HepG2 (cell line): Measurements from ENCODE around the gene EHD1. TPM values are rescaled to one million over a fixed set of nuclear protein-coding genes. Genes with fewer than 3 reads are reported as not detected.

ENCODE experiments used
- ATF1 ChIP-seq: IDR thresholded peaks from 2 replicates; pipeline ENCODE4 v1.6.1; 2016; ENCODE audit warnings: mild to moderate bottlenecking, control low read depth
- HNRNPH1 ChIP-seq: fragments of 200-400 bp; formaldehyde crosslinking; optimal IDR thresholded peaks from 2 replicates; pipeline ENCODE3; 2017; ENCODE audit warnings: mild to moderate bottlenecking, low read depth, low read length
- JDP2 ChIP-seq: sonication (generic); formaldehyde crosslinking; IDR thresholded peaks from 2 replicates; pipeline ENCODE4 v1.8.1; 2022; ENCODE audit warnings: missing genetic modification reagents, borderline replicate concordance
- MLLT10 ChIP-seq: sonication (generic); formaldehyde crosslinking; IDR thresholded peaks from 2 replicates; pipeline ENCODE4 v1.4.0; 2020; ENCODE audit warnings: missing genetic modification reagents
- MYNN ChIP-seq: sonication (generic); formaldehyde crosslinking; IDR thresholded peaks from 2 replicates; pipeline ENCODE4 v1.4.0; 2020; ENCODE audit warnings: mild to moderate bottlenecking, low read depth, missing genetic modification reagents
- NPAS2 ChIP-seq: sonication (generic); formaldehyde crosslinking; IDR thresholded peaks from 2 replicates; pipeline ENCODE4 v1.8.0; 2022; ENCODE audit warnings: mild to moderate bottlenecking, missing genetic modification reagents, borderline replicate concordance
- PCBP2 ChIP-seq: fragments of 200-400 bp; formaldehyde crosslinking; optimal IDR thresholded peaks from 2 replicates; pipeline ENCODE3; 2018; ENCODE audit warnings: low read length, low read depth; ENCODE audit not compliant: poor library complexity, severe bottlenecking
- RARA ChIP-seq: IDR thresholded peaks from 2 replicates; pipeline ENCODE4 v1.6.1; 2016; ENCODE audit warnings: missing genetic modification reagents, missing compliant biosample characterization
- SNRNP70 ChIP-seq: fragments of 200-400 bp; formaldehyde crosslinking; IDR thresholded peaks from 2 replicates; pipeline ENCODE4 v1.6.1; 2017; ENCODE audit warnings: mild to moderate bottlenecking, low read depth, low read length, moderate library complexity
- SOX13 ChIP-seq, 3 experiments: fragments of 450-650 bp in 1 of 3; sonication (generic) in 1 of 3; formaldehyde crosslinking in 1 of 3; IDR thresholded peaks in 2 of 3; conservative IDR thresholded peaks in 1 of 3; 2 replicates each; pipeline versions ENCODE4 v1.5.0 to v1.6.1; 2016 to 2020; ENCODE audit warnings: antibody characterized with exemption in 1 of 3, mild to moderate bottlenecking in 1 of 3, missing compliant biosample characterization in 1 of 3, missing genetic modification reagents in 1 of 3, moderate library complexity in 1 of 3
- SRSF4 ChIP-seq: fragments of 200-400 bp; formaldehyde crosslinking; IDR thresholded peaks from one replicate; pipeline ENCODE4 v1.6.1; 2018; ENCODE audit warnings: mild to moderate bottlenecking, low read depth, low read length, moderate library complexity; ENCODE audit not compliant: poor library complexity, severe bottlenecking
- STAT5B ChIP-seq: sonication (generic); formaldehyde crosslinking; IDR thresholded peaks from 2 replicates; pipeline ENCODE4 v1.4.0; 2020; ENCODE audit warnings: missing genetic modification reagents
- TARDBP ChIP-seq: sonication (generic); formaldehyde crosslinking; IDR thresholded peaks from 2 replicates; pipeline ENCODE4 v1.8.0; 2022; ENCODE audit warnings: mild to moderate bottlenecking, missing genetic modification reagents
- ZBTB10 ChIP-seq: sonication (generic); formaldehyde crosslinking; IDR thresholded peaks from 2 replicates; pipeline ENCODE4 v1.4.0; 2020; ENCODE audit warnings: missing genetic modification reagents, borderline replicate concordance
- ZNF20 ChIP-seq: sonication (generic); formaldehyde crosslinking; IDR thresholded peaks from 2 replicates; pipeline ENCODE4 v1.4.0; 2020; ENCODE audit warnings: mild to moderate bottlenecking, moderate library complexity, missing genetic modification reagents
- ZNF383 ChIP-seq: sonication (generic); formaldehyde crosslinking; IDR thresholded peaks from 2 replicates; pipeline ENCODE4 v1.4.0; 2020; ENCODE audit warnings: missing genetic modification reagents, mild to moderate bottlenecking, borderline replicate concordance
- ZNF577 ChIP-seq: sonication (generic); formaldehyde crosslinking; IDR thresholded peaks from 2 replicates; pipeline ENCODE4 v1.4.0; 2020; ENCODE audit warnings: mild to moderate bottlenecking, low read depth, missing genetic modification reagents, borderline replicate concordance
- ZNF775 ChIP-seq: sonication (generic); formaldehyde crosslinking; IDR thresholded peaks from 2 replicates; pipeline ENCODE4 v1.4.0; 2020; ENCODE audit warnings: missing genetic modification reagents, mild to moderate bottlenecking, moderate library complexity, borderline replicate concordance
- polyA plus RNA-seq, 8 experiments: library from polyadenylated mRNA; depleted of rRNA in 3 of 8; stranded (reverse) in 7 of 8; unstranded in 1 of 8; fragments of >200 nt; fragmentation: Illumina TruSeq in 4 of 8; extraction: Trizol in 4 of 8; gene quantifications; 2 replicates each; pipeline versions ENCODE4 v1.2.1 to v1.2.3, GENCODE V29; 2011 to 2016; ENCODE audit warnings: low read depth in 4 of 8, missing spikeins in 1 of 8, mixed read lengths in 1 of 8; ENCODE audit not compliant: insufficient read depth in 1 of 8
- total RNA-seq, 5 experiments: library from RNA; depleted of rRNA; stranded (reverse); fragments of >200 nt; fragmentation: Illumina TruSeq; extraction: Trizol; gene quantifications; 2 replicates each; pipeline ENCODE4 v1.2.3, GENCODE V29; 2016; ENCODE audit warnings: low read depth in 1 of 5
- TF ChIP-seq, protein P1 (sequence below): sonication (generic); formaldehyde crosslinking; IDR thresholded peaks from 2 replicates; pipeline ENCODE4 v1.9.0; 2022; ENCODE audit warnings: missing genetic modification reagents, mild to moderate bottlenecking, borderline replicate concordance

Gene EHD1
- total and polyA plus RNA-seq, 2 of the 13 experiments (the other 11 are each of a cell fraction or from before 2014, with no cell fraction given) = 23.6 to 26.6 TPM

DNA sequence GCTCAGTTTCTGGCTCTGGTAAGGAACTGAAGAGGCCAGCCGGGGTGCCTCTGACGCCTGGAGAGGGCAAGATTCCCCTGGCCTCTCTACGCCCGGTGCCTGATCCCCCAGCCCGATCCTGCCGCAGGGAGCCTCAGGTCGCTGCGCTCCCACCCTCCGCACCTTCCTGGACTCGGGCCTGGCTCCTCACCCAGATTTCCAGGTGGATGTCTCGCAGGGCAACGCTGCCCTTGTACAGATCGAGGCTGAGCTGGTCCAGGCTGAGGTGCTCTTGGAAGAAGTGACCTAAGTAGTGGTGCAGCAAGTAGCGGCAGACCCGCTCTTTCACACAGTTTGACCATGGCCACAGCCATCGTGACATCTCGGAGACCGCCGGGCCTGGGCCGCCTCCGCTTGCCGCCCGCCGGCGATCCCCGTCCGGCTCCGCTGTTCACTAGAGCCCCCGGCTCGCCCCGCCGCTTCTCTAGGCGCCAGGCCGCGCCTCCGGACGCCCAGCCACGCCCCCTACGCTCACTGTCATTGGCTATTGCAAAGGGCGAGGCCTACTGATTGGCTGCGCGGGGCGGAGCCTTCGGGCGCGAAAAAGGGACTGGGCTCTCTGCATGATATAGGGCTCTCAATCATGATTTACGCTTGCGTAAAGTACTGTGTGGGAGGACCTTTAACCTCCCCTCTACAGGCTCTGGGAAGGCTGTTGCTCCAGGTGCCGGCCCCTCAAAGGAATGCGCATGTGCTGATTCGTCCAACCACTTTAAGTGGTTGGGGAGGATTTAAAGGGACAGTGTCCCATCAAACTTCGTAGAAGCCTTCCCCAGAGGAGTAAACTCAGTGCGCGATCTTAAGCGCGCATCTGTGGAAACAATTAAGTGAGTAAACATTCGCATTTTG lies 38.6 kb upstream of the EHD1 start, which contains the start of gene ATG2A (continued):
- TF ChIP-seq TARDBP (CRISPR knock-in tag) = 0 out of 2 replicates have a peak, but pooled peaks have one; percentile 43
- TF ChIP-seq ZNF20 (CRISPR knock-in tag) = no peak
- no peak for TF ChIP-seq JDP2 (CRISPR knock-in tag)
- no peak for TF ChIP-seq ZNF775 (CRISPR knock-in tag)
- 0 out of 2 replicates have a peak, but pooled peaks have one; percentile 8 for TF ChIP-seq ATF1 (CRISPR knock-in tag)
- TF ChIP-seq MYNN (CRISPR knock-in tag) = 0 out of 2 replicates have a peak, but pooled peaks have one; percentile 74
- no peak for TF ChIP-seq ZBTB10 (CRISPR knock-in tag)
- TF ChIP-seq SOX13 (IDR thresholded peaks at IDR 0.05) = no peak
- no peak; a peak in 1 of 4 replicates for TF ChIP-seq SOX13 (CRISPR knock-in tag; conservative IDR thresholded peaks at IDR 0.05 in 1 of 2, IDR thresholded peaks at IDR 0.05 in 1 of 2)
- TF ChIP-seq PCBP2 = no peak
- no peak for TF ChIP-seq STAT5B (CRISPR knock-in tag)
- TF ChIP-seq, protein P1, sequence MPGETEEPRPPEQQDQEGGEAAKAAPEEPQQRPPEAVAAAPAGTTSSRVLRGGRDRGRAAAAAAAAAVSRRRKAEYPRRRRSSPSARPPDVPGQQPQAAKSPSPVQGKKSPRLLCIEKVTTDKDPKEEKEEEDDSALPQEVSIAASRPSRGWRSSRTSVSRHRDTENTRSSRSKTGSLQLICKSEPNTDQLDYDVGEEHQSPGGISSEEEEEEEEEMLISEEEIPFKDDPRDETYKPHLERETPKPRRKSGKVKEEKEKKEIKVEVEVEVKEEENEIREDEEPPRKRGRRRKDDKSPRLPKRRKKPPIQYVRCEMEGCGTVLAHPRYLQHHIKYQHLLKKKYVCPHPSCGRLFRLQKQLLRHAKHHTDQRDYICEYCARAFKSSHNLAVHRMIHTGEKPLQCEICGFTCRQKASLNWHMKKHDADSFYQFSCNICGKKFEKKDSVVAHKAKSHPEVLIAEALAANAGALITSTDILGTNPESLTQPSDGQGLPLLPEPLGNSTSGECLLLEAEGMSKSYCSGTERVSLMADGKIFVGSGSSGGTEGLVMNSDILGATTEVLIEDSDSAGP (CRISPR knock-in tag) = peak; percentile 99
- TF ChIP-seq MLLT10 (CRISPR knock-in tag) = no peak
- no peak for TF ChIP-seq HNRNPH1
- TF ChIP-seq SNRNP70 = no peak
- TF ChIP-seq RARA (CRISPR knock-in tag) = no peak; the same call in none of the 2 replicates
- TF ChIP-seq NPAS2 (CRISPR knock-in tag) = no peak
- no peak for TF ChIP-seq ZNF577 (CRISPR knock-in tag)
- no peak for TF ChIP-seq ZNF383 (CRISPR knock-in tag)
- TF ChIP-seq SRSF4 = no peak
